ENCODE results near the gene EXOC4.

EXOC4 gene

GRCh38 chr7:133822868-133823552 lies 570.1 kb downstream of the EXOC4 start:
- DNase-seq (ENCODE audit: low spot score), result no peak
- no peak overlapping the region for H3K27ac ChIP-seq
- no peak overlapping the region for H3K4me3 ChIP-seq
- no peak for TF ChIP-seq CTCF (IDR thresholded peaks at IDR 0.05)

DNA sequence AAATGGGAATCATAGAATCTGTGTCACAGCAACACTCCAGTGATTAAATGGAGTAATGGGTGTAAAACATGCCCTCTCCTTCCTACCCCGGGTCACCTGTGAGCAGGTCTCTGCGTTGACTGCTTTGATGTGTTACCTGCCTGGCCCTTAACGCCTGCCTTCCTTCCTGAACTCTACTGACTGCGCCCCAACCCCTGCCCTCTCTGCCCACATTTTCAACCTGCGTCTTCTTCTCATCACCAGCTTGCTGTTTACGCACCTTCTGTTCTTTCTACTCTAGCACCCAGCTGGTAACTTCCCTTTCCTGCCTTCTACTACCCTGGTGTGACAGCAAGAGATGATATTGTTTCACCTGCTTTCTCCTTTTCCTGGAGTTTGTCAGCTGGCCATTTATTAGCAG lies 571.3 kb downstream of the EXOC4 start:
- Histone ChIP-seq H3K4me3 (no peak overlapping the region), H3K27ac (no peak overlapping the region)
- no peak for TF ChIP-seq CTCF (IDR thresholded peaks at IDR 0.05)
- no peak for DNase-seq (ENCODE audit: low spot score)

DNA sequence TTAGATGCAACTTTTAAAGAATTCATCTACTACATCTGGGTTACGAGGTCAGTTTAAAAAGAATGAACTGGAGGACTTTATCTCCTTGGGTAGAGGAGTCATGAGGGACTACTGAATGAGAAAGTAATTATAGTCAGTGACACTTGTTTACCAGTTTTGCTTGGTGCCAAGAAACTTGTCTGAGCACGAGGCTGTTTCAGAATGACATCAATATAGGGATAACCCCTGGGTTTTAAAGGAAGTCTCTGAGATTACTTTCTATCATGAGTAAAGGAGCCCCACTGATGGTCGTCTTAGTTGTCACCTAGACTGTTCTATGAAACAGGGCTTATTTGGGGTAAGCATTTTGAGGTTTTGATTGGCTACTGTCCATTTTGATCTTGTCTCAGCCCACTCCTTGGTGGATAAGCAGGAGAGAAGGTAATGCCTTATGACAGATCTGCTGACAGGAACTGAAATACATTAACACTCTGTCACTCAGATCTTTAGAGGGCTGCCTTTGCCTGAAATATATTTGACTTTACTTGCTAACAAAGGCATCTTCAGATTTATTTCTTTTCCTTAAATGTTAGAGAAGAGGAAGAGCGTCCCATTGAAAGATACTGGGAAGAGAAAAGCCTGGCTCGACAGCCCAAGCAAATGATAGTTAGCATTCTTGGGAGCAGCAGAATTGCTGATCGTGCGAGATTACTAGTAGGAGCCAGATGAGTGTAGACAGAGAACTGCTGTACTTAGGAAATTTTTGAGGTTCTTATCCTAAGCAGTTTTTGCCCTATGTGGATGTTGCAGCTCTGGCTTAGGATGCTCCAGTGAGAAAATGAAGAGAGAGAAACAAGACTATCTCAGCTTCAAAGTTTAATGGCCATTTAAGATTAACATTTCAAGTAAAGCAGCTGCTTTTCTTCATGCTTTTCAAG lies 575.1 kb downstream of the EXOC4 start:
- no peak overlapping the region for H3K4me3 ChIP-seq
- H3K27ac ChIP-seq, result no peak overlapping the region
- no peak for DNase-seq (ENCODE audit: low spot score)
- no peak for TF ChIP-seq CTCF (IDR thresholded peaks at IDR 0.05)

DNA sequence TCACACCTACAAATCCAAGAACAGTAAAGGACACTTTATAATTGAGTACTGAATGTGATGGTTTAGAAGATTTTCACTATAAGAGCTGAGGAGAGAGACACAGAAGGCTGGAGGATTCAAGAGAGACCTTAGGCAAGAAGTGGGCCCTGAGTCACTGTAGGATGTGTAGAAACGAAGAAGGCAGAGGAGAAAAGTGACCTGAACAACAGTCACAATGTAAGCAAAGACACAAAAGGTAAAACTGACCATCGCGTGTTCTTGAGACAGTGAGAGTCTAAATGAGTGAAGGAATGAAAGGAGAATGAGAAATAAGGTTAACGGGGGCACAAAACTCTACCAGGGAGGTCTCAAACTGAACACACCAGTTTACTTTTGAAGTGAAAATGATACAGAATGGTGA lies 576.0 kb downstream of the EXOC4 start:
- Histone ChIP-seq H3K4me3 (no peak overlapping the region), H3K27ac (no peak overlapping the region)
- DNase-seq (ENCODE audit: low spot score), result no peak
- TF ChIP-seq CTCF (IDR thresholded peaks at IDR 0.05), result no peak

GRCh38 chr7:133829336-133829897 lies 576.5 kb downstream of the EXOC4 start:
- DNase-seq (ENCODE audit: low spot score), result no peak
- H3K27ac ChIP-seq, result no peak overlapping the region
- TF ChIP-seq CTCF (IDR thresholded peaks at IDR 0.05), result no peak
- H3K4me3 ChIP-seq, result no peak overlapping the region

DNA sequence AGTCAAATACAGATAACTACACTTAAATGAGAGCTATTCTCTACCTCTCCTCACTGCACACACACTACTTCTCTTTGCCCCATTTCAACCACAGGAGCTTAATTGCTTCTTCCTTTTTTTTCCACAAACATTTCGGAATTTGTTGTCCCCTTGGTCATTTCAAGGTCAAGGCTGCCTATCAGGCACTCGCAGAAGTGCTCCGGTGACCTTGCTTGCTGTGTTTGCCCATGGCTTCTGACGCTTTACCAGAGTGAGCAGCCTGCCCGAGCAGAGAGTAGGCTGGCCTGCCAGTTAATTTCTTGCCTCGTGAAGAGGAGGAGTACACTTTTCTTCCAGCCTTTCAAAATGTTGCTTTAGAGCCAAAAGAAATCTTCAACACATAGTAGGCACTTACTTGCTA lies 577.2 kb downstream of the EXOC4 start:
- no peak for TF ChIP-seq CTCF (IDR thresholded peaks at IDR 0.05)
- H3K4me3 ChIP-seq, result no peak overlapping the region
- no peak for DNase-seq (ENCODE audit: low spot score)

More for the DNA sequence above, 577.2 kb downstream of the EXOC4 start:
- H3K27ac ChIP-seq, result no peak overlapping the region

All from coronary artery (tissue), 2 donors.